Gastrocnemius medialis (tissue), 4 donors: Measurements from ENCODE around the gene GPHN. TPM values are rescaled to one million over a fixed set of nuclear protein-coding genes. Genes with fewer than 3 reads are reported as not detected.

Experiments used
- ATAC-seq, 2 donors: fragments of 150-250 bp; one replicate each; pipeline ENCODE4 v1.9.1; 2016
- DNase-seq, 2 donors: peaks; one replicate each; pipeline ENCODE4 v3.0.0-alpha.2; 2019
- H3K27ac ChIP-seq, 4 donors: fragments of 200-600 bp; sonication (generic); 1 replicate in 1 of 4; 2 replicates in 3 of 4; pipeline ENCODE4 v1.5.1; 2016 to 2018; ENCODE audit warnings: mild to moderate bottlenecking in 2 of 4, moderate library complexity in 1 of 4
- H3K27me3 ChIP-seq, 3 donors: fragments of 200-600 bp; sonication (generic) in 2 of 3; 1 replicate in 1 of 3; 2 replicates in 2 of 3; pipeline versions ENCODE4 v1.5.1 to v1.6.0; 2016 to 2019; ENCODE audit warnings: mild to moderate bottlenecking in 1 of 3, moderate library complexity in 1 of 3
- H3K36me3 ChIP-seq, 2 donors: fragments of 200-600 bp; sonication (generic) in 1 of 2; one replicate each; pipeline ENCODE4 v1.5.1; 2017 to 2018
- H3K4me1 ChIP-seq, 2 donors: fragments of 200-600 bp; sonication (generic) in 1 of 2; one replicate each; pipeline ENCODE4 v1.5.1; 2016 to 2017; ENCODE audit warnings: mild to moderate bottlenecking in 2 of 2
- H3K4me3 ChIP-seq, 4 donors: fragments of 200-600 bp; sonication (generic) in 3 of 4; 1 replicate in 1 of 4; 2 replicates in 3 of 4; pipeline ENCODE4 v1.5.1; 2016 to 2019; ENCODE audit warnings: mild to moderate bottlenecking in 2 of 4
- H3K9me3 ChIP-seq, 3 donors: fragments of 200-600 bp; sonication (generic) in 2 of 3; 1 replicate in 1 of 3; 2 replicates in 2 of 3; pipeline ENCODE4 v1.5.1; 2016 to 2019
- POLR2A ChIP-seq, 2 donors: fragments of 450-650 bp; IDR thresholded peaks; one replicate each; pipeline ENCODE4 v1.6.1; 2017; ENCODE audit warnings: antibody characterized with exemption in 2 of 2, mild to moderate bottlenecking in 2 of 2, moderate library complexity in 2 of 2
- in situ Hi-C, 4 donors: fragments of 200-750 bp; cut with MboI; loops; one replicate each; pipeline versions ENCODE4 v1.15.0 to v1.8.0; 2017; ENCODE audit warnings: low sequenced_read_pairs in 4 of 4
- intact Hi-C: fragments of 100-400 bp; cut with DNase I; formaldehyde crosslinking; loops from one replicate; pipeline ENCODE4 v1.15.1; 2023; ENCODE audit warnings: low total_unique reads
- total RNA-seq, 4 donors: library from RNA; depleted of rRNA; stranded (reverse); fragments of >200 nt; gene quantifications; one replicate each; pipeline versions ENCODE4 v1.1.0 to v1.2.3, GENCODE V29; 2016
- TF ChIP-seq, protein P1 (sequence below), 5 experiments: fragments of 450-650 bp in 3 of 5; fragments of 200-600 bp in 2 of 5; sonication (generic) in 2 of 5; IDR thresholded peaks in 4 of 5; conservative IDR thresholded peaks in 1 of 5; 1 replicate in 4 of 5; 2 replicates in 1 of 5; pipeline ENCODE4 v1.5.1; 2016 to 2019; ENCODE audit warnings: antibody characterized with exemption in 5 of 5, mild to moderate bottlenecking in 3 of 5, moderate library complexity in 3 of 5

GPHN gene
- total RNA-seq, 4 donors from 2014 or later: 10.3 to 33.3 (median 23.5) TPM

DNA sequence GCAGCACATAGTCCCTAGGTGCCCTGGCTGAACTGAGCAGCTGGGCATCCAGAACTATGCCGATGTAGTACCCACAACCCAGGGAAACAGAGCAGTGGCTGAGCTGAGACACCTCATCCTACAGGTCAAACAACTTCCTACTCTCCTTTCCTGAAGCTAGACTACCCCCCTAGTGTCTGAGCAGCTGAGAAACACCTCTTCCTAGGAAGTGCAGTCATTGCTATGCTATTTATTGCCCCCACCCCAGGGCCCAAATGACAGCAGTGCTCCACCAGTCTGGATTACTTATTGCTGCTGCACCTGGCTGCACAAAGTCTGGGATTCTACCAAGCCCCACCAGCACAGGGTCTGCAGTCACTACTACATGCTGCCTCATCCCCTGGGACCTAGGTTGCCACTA is 664.6 kb downstream of the GPHN start:
- ATAC-seq (no peak), DNase-seq (no peak)
- TF ChIP-seq, protein P1, sequence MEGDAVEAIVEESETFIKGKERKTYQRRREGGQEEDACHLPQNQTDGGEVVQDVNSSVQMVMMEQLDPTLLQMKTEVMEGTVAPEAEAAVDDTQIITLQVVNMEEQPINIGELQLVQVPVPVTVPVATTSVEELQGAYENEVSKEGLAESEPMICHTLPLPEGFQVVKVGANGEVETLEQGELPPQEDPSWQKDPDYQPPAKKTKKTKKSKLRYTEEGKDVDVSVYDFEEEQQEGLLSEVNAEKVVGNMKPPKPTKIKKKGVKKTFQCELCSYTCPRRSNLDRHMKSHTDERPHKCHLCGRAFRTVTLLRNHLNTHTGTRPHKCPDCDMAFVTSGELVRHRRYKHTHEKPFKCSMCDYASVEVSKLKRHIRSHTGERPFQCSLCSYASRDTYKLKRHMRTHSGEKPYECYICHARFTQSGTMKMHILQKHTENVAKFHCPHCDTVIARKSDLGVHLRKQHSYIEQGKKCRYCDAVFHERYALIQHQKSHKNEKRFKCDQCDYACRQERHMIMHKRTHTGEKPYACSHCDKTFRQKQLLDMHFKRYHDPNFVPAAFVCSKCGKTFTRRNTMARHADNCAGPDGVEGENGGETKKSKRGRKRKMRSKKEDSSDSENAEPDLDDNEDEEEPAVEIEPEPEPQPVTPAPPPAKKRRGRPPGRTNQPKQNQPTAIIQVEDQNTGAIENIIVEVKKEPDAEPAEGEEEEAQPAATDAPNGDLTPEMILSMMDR (IDR thresholded peaks at IDR 0.05 in 4 of 5, conservative IDR thresholded peaks at IDR 0.05 in 1 of 5): no peak
- TF ChIP-seq POLR2A (IDR thresholded peaks at IDR 0.05): no peak
- Histone ChIP-seq H3K27me3 (no peaks in the 10 kb centered on the region), H3K27ac (no peak overlapping the region), H3K4me1 (no peaks in the 10 kb centered on the region), H3K4me3 (no peak overlapping the region), H3K9me3 (peaks cover 0 to 6% (median 0%) of the 10 kb centered on the region in 3 donors), H3K36me3 (peaks cover 0 to 23% of the 10 kb centered on the region in 2 donors)
- in situ Hi-C loops: no loop called here
- intact Hi-C loops: no loop called here

- TF ChIP-seq POLR2A (IDR thresholded peaks at IDR 0.05): no peak
- TF ChIP-seq, protein P1 (IDR thresholded peaks at IDR 0.05 in 4 of 5, conservative IDR thresholded peaks at IDR 0.05 in 1 of 5): no peak
- no peak for DNase-seq
- intact Hi-C loops (no loop called here), in situ Hi-C loops (no loop called here)
- no peak for ATAC-seq
- Histone ChIP-seq H3K4me1 (no peaks in the 10 kb centered on the region), H3K4me3 (no peak overlapping the region), H3K27ac (no peak overlapping the region), H3K9me3 (peaks cover 0 to 6% (median 0%) of the 10 kb centered on the region in 3 donors), H3K27me3 (no peaks in the 10 kb centered on the region), H3K36me3 (peaks cover 0 to 25% of the 10 kb centered on the region in 2 donors)
Measured at GRCh38 chr14:67173719-67174118, 665.8 kb downstream of the GPHN start.

DNA sequence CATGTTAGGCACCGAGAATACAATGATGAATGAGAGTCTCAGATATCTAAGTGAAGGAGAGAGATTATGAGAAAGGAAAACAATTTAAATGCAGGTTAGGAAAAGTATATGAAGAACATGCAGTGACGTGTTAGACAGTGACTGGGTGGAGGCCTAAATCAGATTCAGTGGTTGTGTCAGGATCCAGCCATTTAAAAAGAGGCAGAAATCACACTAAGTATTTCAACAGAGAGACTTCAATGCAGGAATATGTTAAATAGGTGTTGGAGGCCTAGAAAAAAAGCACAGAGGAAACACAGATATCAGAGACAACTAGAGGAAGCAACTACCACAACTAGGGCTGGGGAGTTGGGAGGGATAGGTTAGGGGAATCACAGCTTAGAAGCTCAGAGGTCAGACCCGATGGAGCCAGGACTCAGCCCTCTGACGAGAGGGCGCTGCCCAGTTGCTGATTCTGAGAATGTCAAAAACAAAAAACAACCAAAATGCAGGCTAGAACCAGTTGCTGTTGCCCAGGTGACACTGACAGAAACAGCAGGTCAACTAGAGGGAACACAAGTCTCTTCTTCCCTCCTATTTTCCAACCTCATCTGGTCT is 678.3 kb downstream of the GPHN start:
- ATAC-seq (no peak), DNase-seq (no peak)
- TF ChIP-seq, protein P1 (IDR thresholded peaks at IDR 0.05 in 4 of 5, conservative IDR thresholded peaks at IDR 0.05 in 1 of 5): no peak
- TF ChIP-seq POLR2A (IDR thresholded peaks at IDR 0.05): no peak
- Histone ChIP-seq H3K4me1 (no peaks in the 10 kb centered on the region), H3K9me3 (no peaks in the 10 kb centered on the region), H3K36me3 (peaks cover 0 to 2% of the 10 kb centered on the region in 2 donors), H3K27me3 (no peaks in the 10 kb centered on the region), H3K4me3 (no peak overlapping the region), H3K27ac (no peak overlapping the region)
- in situ Hi-C loops: no loop called here
- intact Hi-C loops: no loop called here

DNA sequence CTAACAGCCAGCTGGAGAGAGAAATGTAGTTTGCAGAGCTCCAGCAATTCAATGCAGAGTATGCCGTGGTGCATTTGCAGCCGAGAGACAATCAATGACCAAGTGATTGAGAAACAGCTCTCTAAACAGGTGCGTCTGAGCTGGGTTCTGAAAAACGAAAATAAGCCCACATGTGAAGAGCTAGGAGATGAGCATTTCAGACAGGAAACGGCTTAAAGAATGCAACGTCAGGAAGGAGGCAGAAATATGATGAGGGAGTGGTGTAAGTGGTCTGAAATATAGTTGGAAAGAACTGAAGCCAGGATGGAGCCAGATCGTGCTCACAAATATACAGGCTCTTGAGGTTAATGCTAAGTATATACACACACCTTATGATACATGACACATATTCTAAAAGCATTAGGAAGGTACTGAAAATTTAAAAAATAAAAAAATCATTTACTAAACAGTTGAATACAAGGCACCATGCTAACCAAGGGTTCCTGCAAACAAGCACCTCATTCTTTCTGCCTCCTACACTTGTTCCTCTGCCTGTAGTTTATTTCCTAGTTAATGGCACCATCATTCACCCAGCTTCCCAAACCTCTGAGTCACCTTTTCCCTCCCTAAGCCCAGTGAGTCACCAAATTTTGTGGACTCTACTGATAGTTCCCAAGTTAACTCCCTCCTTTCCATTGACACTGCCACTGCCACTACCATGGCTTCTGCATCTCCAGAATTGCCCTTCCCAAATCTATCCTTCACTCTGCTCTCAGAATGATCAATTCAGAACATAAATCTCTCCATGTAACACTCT is 679.0 kb downstream of the GPHN start:
- in situ Hi-C loops (no loop called here), intact Hi-C loops (no loop called here)
- peak; percentile 46 to 50 for ATAC-seq

More for the DNA sequence above, 679.0 kb downstream of the GPHN start:
- Histone ChIP-seq H3K27me3 (no peaks in the 10 kb centered on the region), H3K4me3 (no peak overlapping the region), H3K36me3 (no peaks in the 10 kb centered on the region), H3K9me3 (no peaks in the 10 kb centered on the region), H3K27ac (no peak overlapping the region), H3K4me1 (no peaks in the 10 kb centered on the region)
- TF ChIP-seq, protein P1 (IDR thresholded peaks at IDR 0.05 in 4 of 5, conservative IDR thresholded peaks at IDR 0.05 in 1 of 5): no peak
- TF ChIP-seq POLR2A (IDR thresholded peaks at IDR 0.05): no peak
- no peak for DNase-seq
